COLO829 (cell line): ENCODE measurements around the gene PATJ.
A peak's percentile ranks its signal among the peaks of the same experiment; 100 is the strongest.
"Not testable (repeated sequence)": the region's sequence is repeated elsewhere in the genome, so short reads cannot be mapped to it uniquely, and the experiment has no call there.

Source experiments
- DNase-seq: peaks from one replicate; pipeline ENCODE4 v3.0.0; 2012; ENCODE audit warnings: low spot score

PATJ gene

DNA sequence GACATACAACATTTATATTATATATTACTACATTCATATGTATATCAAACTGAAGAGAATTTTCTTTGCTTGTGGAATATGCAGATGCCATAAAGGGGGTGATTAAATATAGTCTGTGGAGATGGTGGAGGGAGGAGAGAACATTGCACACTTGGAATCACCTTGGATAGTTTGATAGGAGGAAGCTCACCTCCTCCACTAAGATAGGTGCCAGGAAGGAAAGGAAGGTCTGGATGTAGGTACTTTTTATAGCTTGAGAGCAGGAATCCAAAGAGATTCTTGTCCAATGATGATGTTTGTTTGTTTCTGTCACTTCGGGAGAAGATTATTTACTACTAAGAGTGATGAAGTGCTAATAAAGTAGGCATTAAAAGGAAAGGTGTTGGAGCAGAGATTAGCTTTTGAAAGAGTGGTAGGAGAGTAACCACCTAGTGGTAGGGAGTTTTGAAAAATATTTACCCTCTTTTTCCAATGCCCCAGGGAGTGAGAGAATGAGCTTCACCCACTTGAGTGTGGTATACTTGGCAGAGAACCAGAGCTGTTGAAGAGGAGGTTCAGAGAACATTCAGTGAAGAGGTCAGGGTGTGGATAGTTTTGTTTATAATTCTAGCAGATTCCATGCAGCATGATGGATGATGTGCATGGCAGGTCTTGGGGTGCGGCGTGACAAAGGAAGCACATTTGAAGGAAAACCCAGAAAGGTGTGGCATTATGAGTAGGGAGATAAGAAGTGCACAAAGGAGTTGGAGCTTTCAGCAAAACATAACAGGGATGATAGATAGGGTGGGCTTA lies 145.0 kb downstream of the PATJ start:
- DNase-seq = no peak

DNA sequence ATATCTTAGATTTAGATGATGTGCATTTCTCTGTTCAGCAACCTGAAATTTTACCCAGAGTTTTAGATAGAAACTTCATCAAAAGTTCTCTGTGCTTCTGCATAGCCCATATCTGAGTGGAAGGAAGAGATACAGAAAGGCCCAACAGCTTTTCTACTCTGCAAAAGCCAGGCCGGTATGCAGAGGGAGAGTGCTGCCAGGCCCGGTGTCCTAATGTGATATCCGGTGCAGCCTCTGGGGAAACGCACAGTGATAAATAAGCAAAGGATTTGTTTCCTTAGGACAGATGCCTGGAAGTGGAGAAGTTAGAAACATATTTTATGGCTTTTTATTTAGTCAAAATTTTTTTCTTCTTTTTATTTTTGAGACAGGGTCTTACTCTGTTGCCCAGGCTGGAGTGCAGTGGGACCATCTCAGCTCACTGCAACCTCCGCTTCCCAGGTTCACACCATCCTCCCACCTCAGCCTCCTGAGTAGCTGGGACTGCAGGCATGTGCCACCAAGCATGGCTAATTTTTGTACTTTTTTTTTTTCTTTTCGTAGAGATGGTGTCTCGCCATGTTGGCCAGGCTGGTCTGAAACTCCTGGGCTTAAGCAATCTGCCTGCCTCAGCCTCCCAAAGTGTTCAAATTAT lies 145.8 kb downstream of the PATJ start:
- no peak for DNase-seq

GRCh38 chr1:61888808-61889207 lies 146.5 kb downstream of the PATJ start:
- no peak for DNase-seq

- not testable (repeated sequence) for DNase-seq
Observed at GRCh38 chr1:61890435-61890834, 148.2 kb downstream of the PATJ start.

- DNase-seq = no peak
Observed at GRCh38 chr1:61892977-61893376, 150.7 kb downstream of the PATJ start.

DNA sequence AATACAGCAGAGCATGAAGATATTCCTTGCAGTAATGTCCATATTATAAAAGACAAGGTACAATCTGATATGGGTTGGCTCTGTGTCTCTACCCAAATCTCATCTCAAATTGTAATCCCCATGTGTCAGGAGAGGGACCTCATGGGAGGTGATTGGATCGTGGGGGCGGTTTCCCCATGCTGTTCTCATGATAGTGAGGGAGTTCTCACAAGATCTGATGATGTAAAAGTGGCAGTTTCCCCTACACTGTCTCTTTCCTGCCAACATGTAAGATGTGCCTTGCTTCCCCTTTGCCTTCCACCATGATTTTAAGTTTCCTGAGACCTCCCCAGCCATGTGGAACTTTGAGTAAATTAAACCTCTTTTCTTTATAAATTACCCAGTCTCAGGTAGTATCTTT lies 152.0 kb downstream of the PATJ start:
- DNase-seq = not testable (repeated sequence)

DNA sequence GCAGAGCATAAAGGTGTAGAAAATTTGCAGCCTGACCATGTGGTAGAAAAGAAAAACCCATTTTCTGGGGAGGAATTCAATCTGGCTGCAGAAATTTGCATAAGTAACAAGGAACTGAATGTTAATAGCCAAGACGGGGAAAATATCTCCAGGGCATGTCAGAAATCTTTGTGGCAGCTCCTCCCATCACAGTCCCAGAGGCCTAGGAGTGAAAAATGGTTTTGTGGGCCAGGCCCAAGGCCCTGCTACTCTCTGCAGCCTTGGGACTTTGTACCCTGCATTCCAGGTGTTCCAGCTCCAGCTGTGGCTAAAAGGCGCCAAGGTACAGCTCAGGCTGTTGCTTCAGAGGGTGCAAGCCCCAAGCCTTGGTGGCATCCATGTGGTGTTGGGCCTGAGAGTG lies 152.9 kb downstream of the PATJ start:
- no peak for DNase-seq

DNA sequence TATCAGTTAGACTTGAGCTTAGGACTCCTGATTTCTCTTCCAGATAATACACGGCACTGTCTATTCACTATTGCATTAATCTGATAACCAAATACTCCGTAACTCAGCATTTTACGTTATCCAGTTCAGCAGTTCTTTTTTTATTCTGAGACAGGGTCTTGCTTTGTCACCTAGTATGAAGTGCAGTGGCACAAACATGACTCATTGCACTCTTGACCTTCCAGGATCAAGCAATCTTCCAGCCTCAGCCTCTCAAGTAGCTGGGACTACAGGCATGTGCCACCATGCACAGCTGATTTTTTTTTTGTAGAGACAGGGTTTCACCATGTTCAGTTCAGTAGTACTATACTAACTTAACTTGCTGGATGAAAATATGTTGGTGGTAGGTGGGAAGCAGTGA lies 156.4 kb downstream of the PATJ start:
- no peak for DNase-seq

- no peak for DNase-seq
Observed at GRCh38 chr1:61904354-61904753, 162.1 kb downstream of the PATJ start.

GRCh38 chr1:61907102-61907501 lies 164.8 kb downstream of the PATJ start:
- DNase-seq = no peak

DNA sequence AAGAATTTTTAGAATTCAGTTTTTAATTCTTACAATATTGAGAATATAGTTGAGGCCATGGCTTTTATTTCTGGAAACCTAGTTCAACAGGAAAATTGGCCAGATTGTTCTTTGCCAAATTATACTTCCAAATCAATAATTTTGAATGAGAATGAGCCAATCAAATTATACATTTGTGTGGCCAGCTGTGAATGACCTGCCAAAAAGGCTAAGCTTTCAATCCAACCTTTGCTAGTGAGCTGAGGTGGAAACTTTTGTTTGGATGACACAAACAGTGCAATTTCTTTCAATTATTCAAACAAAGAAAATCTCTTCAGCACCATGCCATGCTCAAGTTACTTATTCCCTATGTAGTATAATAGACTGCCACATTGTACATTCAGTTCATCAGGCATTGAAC lies 167.8 kb downstream of the PATJ start:
- no peak for DNase-seq

- peak; percentile 63 for DNase-seq
Observed at GRCh38 chr1:61914823-61915482, 172.7 kb downstream of the PATJ start.

GRCh38 chr1:61921435-61921834 lies 179.2 kb downstream of the PATJ start:
- DNase-seq = peak; percentile 10

- DNase-seq = no peak
Observed at GRCh38 chr1:61922950-61923480, 180.7 kb downstream of the PATJ start.

- DNase-seq = no peak
Observed at GRCh38 chr1:61925591-61926298, 183.5 kb downstream of the PATJ start.

GRCh38 chr1:61926597-61926996 lies 184.3 kb downstream of the PATJ start:
- no peak for DNase-seq

- DNase-seq = no peak
Observed at GRCh38 chr1:61930116-61930645, 187.9 kb downstream of the PATJ start.

DNA sequence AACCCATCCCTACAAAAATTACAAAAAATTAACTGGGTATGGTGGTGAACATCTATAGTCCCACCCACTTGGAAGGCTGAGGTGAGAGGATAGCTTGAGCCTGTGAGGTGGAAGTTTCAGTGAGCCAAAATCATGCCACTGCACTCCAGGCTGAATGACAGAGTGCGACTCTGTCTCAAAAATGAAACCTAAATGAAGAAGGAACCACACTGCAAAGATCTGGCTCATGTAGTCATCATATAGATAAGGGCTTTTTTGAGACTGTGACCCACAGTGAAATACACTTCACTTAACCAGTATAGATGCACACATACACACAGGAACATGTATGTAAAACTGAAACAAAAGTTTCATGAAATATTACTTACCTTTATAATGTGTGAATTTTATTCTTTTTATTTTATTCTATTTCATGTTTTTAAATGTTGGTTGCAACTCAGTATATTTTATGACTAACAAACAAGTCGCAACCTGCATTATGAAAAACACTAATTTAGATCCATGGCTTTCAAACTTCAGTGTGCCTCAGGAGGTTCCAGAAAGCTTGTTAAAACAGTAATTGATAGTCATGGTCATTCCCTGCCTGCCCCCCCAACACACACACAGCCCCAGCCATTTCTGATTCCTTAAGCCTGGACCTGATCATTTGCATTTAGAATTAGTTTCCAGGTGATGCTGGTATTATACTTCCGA lies 189.5 kb downstream of the PATJ start:
- no peak for DNase-seq

- DNase-seq = no peak
Observed at GRCh38 chr1:61935516-61935915, 193.2 kb downstream of the PATJ start.

DNA sequence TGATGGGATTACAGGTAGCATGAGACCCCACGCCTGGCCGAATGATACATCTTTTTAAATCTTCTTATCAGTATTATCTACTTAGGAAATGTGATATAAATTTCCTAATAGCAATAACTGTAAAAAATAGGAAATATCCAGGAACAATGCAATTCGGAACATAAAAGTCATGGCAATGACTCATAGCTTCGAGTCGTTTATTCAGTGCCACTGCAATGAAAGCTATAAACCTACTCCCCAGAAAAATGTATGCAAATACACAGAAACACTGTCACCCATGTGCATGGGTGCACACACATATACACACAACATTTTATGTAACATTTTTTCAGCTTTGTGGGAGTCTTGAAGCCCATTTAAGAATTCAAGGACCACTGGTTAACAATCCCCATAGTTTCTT lies 194.6 kb downstream of the PATJ start:
- no peak for DNase-seq

GRCh38 chr1:61941794-61942193 lies 199.5 kb downstream of the PATJ start:
- no peak for DNase-seq
